GM21367 (cell line): ENCODE data around the gene SORCS2.

ENCODE experiments used
- ATAC-seq: cut with Tn5 transposase; IDR thresholded peaks from one replicate; pipeline ENCODE4 v1.9.1; 2021; ENCODE audit not compliant: unreplicated experiment

SORCS2 gene

GRCh38 chr4:7620086-7620813, 427.9 kb downstream of the SORCS2 start:
- ATAC-seq = no peak

DNA sequence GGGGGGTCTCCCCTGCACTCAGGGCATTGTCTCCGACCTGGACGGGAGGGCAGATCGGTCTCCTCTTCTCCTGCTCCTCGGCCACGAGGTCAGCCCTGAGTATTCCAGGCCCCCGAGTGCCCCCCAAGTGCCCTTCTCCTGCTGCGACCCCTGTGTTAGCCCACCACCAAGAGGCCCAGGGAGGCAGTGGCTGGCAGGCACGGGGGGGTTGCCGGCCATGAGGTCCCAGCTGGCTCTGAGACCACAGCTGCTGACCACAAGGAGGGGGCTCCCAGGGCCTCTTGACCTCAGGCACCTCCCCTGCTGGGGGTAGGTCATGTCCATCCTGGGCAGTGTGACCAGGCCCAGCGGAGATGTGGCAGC, 428.5 kb downstream of the SORCS2 start:
- ATAC-seq = no peak

- ATAC-seq = no peak
Observed at GRCh38 chr4:7621252-7622035, 429.1 kb downstream of the SORCS2 start.

DNA sequence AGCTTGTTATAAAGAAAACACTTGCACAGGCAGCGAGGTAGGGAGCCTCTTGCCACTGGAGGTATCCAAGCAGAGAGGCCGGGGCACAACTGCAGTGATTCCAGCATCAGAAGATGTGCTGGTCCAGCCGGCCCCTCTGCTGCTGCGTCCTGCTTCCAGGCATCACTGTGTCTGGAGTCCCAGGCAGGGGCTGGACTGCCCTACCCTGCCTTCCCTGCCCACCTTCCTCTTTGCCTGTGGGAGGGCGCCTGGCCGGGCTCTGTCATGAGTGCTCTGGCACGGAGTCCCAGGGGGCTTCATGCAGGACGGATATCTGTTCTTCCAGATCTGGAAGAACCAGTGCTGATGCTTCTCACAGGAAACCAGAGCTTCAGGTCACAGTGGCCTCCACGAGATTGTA, 430.0 kb downstream of the SORCS2 start:
- no peak for ATAC-seq

DNA sequence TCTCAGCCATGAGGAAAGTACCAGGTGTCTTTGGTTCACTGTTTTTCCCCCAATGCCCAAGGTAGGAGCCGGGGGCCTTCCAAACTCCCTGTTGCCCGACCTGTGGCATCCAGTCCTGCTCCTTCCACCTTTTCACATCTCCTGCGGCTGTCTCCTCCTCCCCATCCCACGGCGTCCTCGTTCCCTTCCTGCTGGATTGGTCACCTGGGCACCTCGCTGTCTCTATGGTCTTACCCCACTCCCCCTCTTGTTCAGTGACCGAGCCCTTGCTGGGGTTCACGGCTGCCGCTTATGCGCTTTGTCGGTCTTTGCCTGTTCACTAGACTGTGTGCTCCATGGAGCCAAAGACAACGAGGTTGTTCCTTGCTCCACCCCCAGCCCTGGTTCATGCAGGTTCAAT, 431.1 kb downstream of the SORCS2 start:
- no peak for ATAC-seq

DNA sequence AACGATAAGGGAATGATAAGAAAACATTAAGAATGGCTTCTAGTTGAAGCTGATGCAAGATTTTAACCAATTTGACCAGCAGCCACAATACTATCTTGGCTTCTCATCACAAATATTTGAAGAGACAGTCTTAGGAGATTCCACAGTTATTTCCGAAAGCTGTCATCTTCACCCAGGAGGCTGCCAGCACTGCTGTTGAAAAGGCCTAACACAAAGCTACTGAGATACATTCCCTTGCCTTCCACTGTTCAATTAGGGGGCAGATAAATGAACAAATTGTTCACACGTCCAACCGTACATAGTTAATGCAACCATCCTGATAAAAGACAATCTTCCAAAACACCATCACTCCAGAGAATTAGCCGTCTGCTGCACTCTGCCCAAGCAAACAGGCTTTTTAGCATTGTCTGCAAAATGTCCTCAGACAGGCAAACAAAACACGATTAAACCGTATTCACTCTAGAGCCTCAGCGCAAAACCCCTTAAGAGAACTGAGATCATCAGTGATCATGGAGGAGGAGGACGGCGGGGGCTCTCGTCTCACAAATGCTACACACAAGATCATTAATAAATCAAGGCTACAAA, 432.1 kb downstream of the SORCS2 start:
- no peak for ATAC-seq

DNA sequence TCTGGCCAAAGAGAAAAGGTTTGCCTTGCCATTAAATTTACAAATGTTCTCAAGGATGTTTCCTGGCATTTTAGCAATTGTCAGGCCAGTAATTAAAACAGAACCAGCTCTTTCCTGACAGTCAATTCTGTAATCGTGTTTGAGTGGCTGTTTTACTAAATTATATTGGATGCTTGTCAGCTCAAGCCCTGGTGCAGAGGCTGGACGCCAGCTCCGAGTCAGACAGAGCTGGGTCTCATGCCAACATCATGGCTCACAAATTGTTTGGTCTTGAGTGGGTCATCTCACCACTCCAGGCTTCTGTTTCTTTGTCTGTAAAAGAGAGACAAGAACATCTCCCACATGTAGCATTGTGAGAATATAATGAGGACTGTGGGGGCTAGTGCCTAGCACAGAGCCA, 432.7 kb downstream of the SORCS2 start:
- ATAC-seq = no peak

GRCh38 chr4:7626531-7626930, 434.2 kb downstream of the SORCS2 start:
- no peak for ATAC-seq

GRCh38 chr4:7627251-7628250, 435.2 kb downstream of the SORCS2 start:
- ATAC-seq = no peak

- ATAC-seq = no peak
Observed at GRCh38 chr4:7628432-7628831, 436.1 kb downstream of the SORCS2 start.

DNA sequence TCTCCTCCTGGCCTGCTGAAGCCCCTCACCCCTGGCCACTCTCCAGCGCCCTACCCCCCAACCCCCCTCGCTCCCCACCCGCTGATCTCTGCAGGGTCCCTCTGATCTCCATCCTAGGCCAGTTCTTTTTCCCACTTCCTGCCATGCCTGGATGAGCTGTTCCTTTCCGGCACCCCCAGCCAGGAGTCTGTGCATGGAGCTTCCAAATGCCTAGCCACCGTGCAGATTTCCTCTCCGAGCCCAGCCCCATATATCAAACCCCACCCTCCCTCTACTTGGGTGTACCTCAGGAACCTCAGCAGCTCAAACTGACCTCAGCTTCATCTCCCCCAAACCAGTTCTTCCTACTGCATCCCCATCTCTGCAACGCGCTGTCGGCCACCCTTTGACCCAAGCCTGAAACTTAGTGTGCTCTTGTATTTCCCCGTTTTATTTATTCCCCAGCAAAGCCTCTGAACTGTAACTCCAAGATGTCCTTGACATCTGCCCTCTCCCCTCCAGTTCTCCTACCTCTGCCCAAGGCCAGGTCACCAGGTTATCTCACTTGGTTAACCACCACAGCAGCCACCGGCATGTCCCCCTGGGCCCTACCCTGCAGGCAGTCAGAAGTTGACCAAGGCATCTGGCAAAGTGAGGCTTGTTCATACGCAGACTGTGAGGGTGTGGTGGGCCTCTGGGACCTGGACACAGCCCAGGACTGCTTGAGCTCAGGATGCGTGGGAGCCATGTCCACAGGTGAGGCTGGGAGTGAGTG, 437.3 kb downstream of the SORCS2 start:
- ATAC-seq = no peak

DNA sequence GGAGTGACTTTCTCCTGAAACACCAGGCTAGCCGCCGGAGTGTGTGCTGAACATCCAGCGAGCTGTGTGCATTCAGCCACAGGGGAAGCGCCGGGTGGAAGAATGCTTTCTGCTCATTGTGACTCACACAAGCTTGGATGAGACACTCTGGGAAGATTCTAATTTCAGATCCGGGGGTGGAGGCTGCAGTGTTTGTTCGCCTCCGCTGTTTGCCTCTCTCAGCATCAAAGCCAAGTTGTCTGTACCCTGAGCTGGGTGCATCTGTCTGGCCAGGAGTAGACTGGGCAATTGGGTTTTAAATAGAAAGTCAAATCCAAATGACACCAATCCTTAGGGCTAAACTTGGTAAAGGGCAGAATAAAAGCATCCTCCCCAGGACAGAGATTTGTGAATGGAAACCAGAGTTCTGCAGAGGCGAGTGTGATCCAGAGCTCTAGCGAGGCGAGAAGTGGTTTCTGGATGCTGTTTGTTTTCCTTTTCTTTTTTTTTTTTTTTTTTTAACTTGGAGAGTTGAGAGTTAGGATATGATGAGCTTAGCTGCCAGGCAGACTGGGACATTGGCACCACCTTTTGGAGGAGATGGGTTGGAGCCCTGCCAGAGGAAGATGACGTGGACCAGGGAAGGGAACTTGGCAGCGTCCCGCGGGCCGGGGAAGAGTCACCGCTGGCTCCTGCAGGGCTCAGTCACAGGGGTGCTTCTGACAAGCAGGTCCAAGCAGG, 438.4 kb downstream of the SORCS2 start:
- ATAC-seq = no peak

GRCh38 chr4:7631288-7632014, 439.1 kb downstream of the SORCS2 start:
- no peak for ATAC-seq

DNA sequence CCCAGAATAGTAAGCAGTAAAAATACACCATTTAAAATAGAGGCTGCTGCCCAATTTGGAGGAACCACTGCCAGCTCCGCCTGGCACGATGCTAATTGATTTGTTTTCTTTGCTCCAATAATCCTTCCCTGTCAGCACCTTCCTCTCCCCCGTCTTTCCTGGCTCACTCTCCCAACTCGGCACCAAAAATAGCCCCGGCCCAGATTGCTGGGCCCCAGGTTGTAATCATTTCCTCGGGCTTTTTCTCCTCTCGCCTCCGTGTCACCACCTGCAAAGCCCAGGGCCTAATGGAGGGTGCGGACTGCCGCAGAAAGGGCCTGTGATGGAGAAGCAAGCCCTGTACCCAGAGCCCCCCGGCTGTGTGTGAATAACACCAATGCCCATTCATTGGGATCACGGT, 440.0 kb downstream of the SORCS2 start:
- no peak for ATAC-seq

GRCh38 chr4:7632971-7633370, 440.6 kb downstream of the SORCS2 start:
- ATAC-seq = no peak

- no peak for ATAC-seq
Observed at GRCh38 chr4:7634661-7635251, 442.4 kb downstream of the SORCS2 start.

DNA sequence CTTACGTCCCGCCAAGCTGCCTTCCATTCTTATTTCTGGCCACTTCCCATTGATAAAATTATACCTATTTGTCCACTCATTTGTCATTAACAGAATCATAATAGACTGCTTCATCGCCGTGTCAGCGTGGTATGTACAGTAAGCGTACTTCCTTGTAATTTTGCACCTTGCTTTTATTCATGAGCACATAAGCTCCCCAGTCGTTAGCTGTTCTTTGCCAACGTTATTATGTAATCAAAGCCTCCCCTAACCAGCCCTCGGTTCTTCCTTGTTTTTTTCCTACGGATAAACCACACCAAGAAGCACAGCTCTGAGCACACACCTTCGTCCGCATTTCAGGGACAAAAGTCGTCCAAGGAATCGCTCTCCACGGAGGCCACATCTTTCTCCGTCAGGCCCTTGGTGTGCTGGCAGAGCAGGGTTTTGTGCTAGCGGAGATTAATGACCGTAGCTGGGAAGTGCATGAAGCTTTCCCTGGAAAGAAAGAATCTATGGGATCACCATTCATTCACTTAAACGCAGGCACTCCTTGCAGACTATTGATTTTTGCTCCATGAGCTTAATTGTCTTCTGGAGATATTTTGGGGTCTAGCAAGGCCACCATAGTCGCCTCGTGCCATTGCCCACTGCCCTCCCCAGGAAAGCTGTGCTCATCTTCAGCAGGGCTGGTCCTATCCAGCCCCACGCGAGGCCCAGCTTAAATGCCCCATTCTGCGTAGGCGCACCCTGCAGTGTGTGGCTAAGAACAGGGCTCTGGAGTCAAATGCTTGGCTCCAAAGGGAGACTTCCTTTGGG, 443.3 kb downstream of the SORCS2 start:
- no peak for ATAC-seq

DNA sequence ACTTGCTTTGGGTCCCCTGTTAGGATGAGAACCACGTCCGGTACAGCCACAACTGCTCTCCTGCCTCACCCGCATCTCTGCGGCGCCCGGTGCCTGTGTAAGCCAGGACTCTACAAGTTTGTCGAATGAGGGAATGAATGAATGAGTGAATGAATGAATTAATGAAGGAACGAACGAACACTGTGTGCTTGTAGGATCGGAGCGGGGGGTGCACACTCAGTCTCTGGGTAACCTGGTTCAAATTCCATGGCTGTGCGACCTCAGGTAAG, 443.8 kb downstream of the SORCS2 start:
- ATAC-seq = no peak
